A549 (cell line): ENCODE results near the gene RUNX2. TPM values are rescaled to one million over a fixed set of nuclear protein-coding genes. Genes with fewer than 3 reads are reported as not detected.

Experiments used
- ATAC-seq, 2 experiments: fragments of 200-7000 bp in 1 of 2; fragments of >200 bp in 1 of 2; cut with Nextera tagmentation in 1 of 2; cut with Tn5 transposase in 1 of 2; 3 replicates each; pipeline versions ENCODE4 v1.8.0 to v1.9.1; 2018 to 2020; ENCODE audit warnings: mild to moderate bottlenecking in 1 of 2, moderate library complexity in 1 of 2
- CTCF ChIA-PET: fragments of 300-600 bp; sonication (Branson Sonifier 250); formaldehyde crosslinking; extraction: SDS; loops from one replicate; lab custom pipeline; 2021; ENCODE audit warnings: antibody characterized with exemption, inconsistent platforms; lab: Yijun Ruan, JAX
- POLR2A ChIA-PET: fragments of 350-600 bp; formaldehyde crosslinking; extraction: SDS; loops from one replicate; lab custom pipeline; 2021; ENCODE audit warnings: antibody characterized with exemption, inconsistent platforms; lab: Yijun Ruan, JAX
- DNase-seq, 2 experiments: peaks; one replicate each; pipeline versions ENCODE4 v3.0.0 to v3.0.0-alpha.2; 2011 to 2016; ENCODE audit warnings: low read depth in 1 of 2, low spot score in 1 of 2
- FAIRE-seq: peaks from 2 replicates; lab custom pipeline; 2011; peaks lifted over from hg19 to GRCh38; lab: Jason Lieb, UNC
- H3K27ac ChIP-seq, 2 experiments: fragments of >200 bp; sonication (Bioruptor Twin); formaldehyde crosslinking; 3 replicates each; pipeline ENCODE4 v1.5.1; 2016 to 2017
- H3K4me1 ChIP-seq: fragments of >200 bp; sonication (Bioruptor Twin); formaldehyde crosslinking; 3 replicates; pipeline ENCODE4 v1.6.1; 2016
- H3K4me2 ChIP-seq: fragments of >200 bp; sonication (Bioruptor Twin); formaldehyde crosslinking; 3 replicates; pipeline ENCODE4 v1.6.1; 2016
- H3K4me3 ChIP-seq: fragments of >200 bp; sonication (Bioruptor Twin); formaldehyde crosslinking; 3 replicates; pipeline ENCODE4 v1.5.1; 2016
- H3K9me3 ChIP-seq: fragments of >200 bp; sonication (Bioruptor Twin); formaldehyde crosslinking; 3 replicates; pipeline ENCODE4 v1.6.1; 2016
- ATOH8 ChIP-seq: fragments of 250-450 bp; sonication (Bioruptor Pico); IDR thresholded peaks from 2 replicates; pipeline ENCODE4 v1.5.0; 2020; ENCODE audit warnings: low read depth, mild to moderate bottlenecking, moderate library complexity
- BHLHE40 ChIP-seq: IDR thresholded peaks from 2 replicates; pipeline ENCODE4 v1.6.1; 2012; ENCODE audit warnings: low read depth, low read length, inconsistent platforms
- CTCF ChIP-seq: fragments of >200 bp; sonication (Bioruptor Twin); formaldehyde crosslinking; IDR thresholded peaks from 3 replicates; pipeline ENCODE4 v1.5.1; 2016
- ELK1 ChIP-seq: fragments of 150-350 bp; IDR thresholded peaks from 2 replicates; pipeline ENCODE4 v1.6.1; 2014; ENCODE audit warnings: low read depth, mild to moderate bottlenecking, low read length
- EP300 ChIP-seq, 2 experiments: fragments of >200 bp; sonication (Bioruptor Twin); formaldehyde crosslinking; IDR thresholded peaks; 2 replicates in 1 of 2; 3 replicates in 1 of 2; pipeline ENCODE4 v1.6.1; 2016 to 2017
- ESRRA ChIP-seq: fragments of 150-350 bp; IDR thresholded peaks from 2 replicates; pipeline ENCODE4 v1.6.1; 2014; ENCODE audit warnings: mild to moderate bottlenecking, low read length, borderline replicate concordance
- FOSL2 ChIP-seq, 2 experiments: fragments of 450-650 bp in 1 of 2; fragments of >200 bp in 1 of 2; sonication (Bioruptor Twin) in 1 of 2; formaldehyde crosslinking; IDR thresholded peaks; 2 replicates each; pipeline versions ENCODE4 v1.5.0 to v1.6.1; 2016 to 2020; ENCODE audit warnings: mild to moderate bottlenecking in 1 of 2, moderate library complexity in 1 of 2
- HDAC2 ChIP-seq: fragments of 200-600 bp; sonication (generic); IDR thresholded peaks from 2 replicates; pipeline ENCODE4 v1.6.1; 2016
- HMGXB4 ChIP-seq: fragments of 250-450 bp; sonication (Bioruptor Pico); IDR thresholded peaks from 2 replicates; pipeline ENCODE4 v1.5.0; 2021; ENCODE audit warnings: mild to moderate bottlenecking, moderate library complexity, borderline replicate concordance
- HOXB13 ChIP-seq: fragments of 250-450 bp; sonication (Bioruptor Pico); IDR thresholded peaks from 2 replicates; pipeline ENCODE4 v1.5.0; 2020; ENCODE audit warnings: low read depth, mild to moderate bottlenecking, moderate library complexity
- JUN ChIP-seq, 2 experiments: fragments of >200 bp; sonication (Bioruptor Twin); formaldehyde crosslinking; IDR thresholded peaks; 2 replicates in 1 of 2; 3 replicates in 1 of 2; pipeline ENCODE4 v1.6.1; 2016 to 2017
- KDM1A ChIP-seq: fragments of 200-600 bp; sonication (generic); IDR thresholded peaks from 2 replicates; pipeline ENCODE4 v1.6.1; 2016; ENCODE audit warnings: low read depth, mild to moderate bottlenecking
- POLR2A ChIP-seq: IDR thresholded peaks from 2 replicates; pipeline ENCODE4 v1.6.1; 2012; ENCODE audit warnings: mild to moderate bottlenecking, low read length
- SREBF2 ChIP-seq: fragments of 450-650 bp; IDR thresholded peaks from 2 replicates; pipeline ENCODE4 v1.6.1; 2014; ENCODE audit warnings: mild to moderate bottlenecking, moderate library complexity
- ZC3H11A ChIP-seq: fragments of 450-650 bp; IDR thresholded peaks from 2 replicates; pipeline ENCODE4 v1.6.1; 2014; ENCODE audit warnings: antibody characterized with exemption, mild to moderate bottlenecking
- ZFP36 ChIP-seq: fragments of 450-650 bp; IDR thresholded peaks from 2 replicates; pipeline ENCODE4 v1.6.1; 2014; ENCODE audit warnings: borderline replicate concordance; ENCODE audit not compliant: partially characterized antibody
- ZNF302 ChIP-seq: fragments of 250-450 bp; sonication (Bioruptor Pico); IDR thresholded peaks from 2 replicates; pipeline ENCODE4 v1.9.0; 2021; ENCODE audit warnings: inconsistent platforms, mild to moderate bottlenecking, moderate library complexity
- ZSCAN20 ChIP-seq: fragments of 250-450 bp; sonication (Bioruptor Pico); IDR thresholded peaks from 2 replicates; pipeline ENCODE4 v1.8.0; 2022; ENCODE audit warnings: mild to moderate bottlenecking, moderate library complexity
- WGBS: methylation state at CpG from one replicate; pipeline ENCODE4 v1.1.6; 2017; ENCODE audit errors: missing lambda C conversion rate; 5-methylcytosine and 5-hydroxymethylcytosine counted together
- polyA plus RNA-seq, 4 experiments: library from polyadenylated mRNA; depleted of rRNA in 3 of 4; stranded (reverse); fragments of >200 nt; fragmentation: RNase III in 1 of 4; extraction: RNeasy Plus Mini Kit Qiagen cat#74134 plus additional on column Dnase treatment in 1 of 4; gene quantifications; 2 replicates in 3 of 4; 3 replicates in 1 of 4; pipeline ENCODE4 v1.2.3, GENCODE V29; 2011 to 2017
- TF ChIP-seq, protein P1 (sequence below): fragments of 450-650 bp; IDR thresholded peaks from 2 replicates; pipeline ENCODE4 v1.6.1; 2014; ENCODE audit warnings: antibody characterized with exemption
- TF ChIP-seq, protein P2 (sequence below): fragments of >200 bp; sonication (Bioruptor Twin); formaldehyde crosslinking; IDR thresholded peaks from 2 replicates; pipeline ENCODE4 v1.6.1; 2016

The RUNX2 gene
- polyA plus RNA-seq, 2 of the 4 experiments (the other 2 are of a cell fraction): 0.13 to 0.83 TPM

GRCh38 chr6:45637611-45638257, 309.6 kb downstream of the RUNX2 start:
- DNase-seq (no peak), FAIRE-seq (no peak), ATAC-seq (no peak)
- CTCF ChIA-PET: interaction anchor here (1.2 kb wide), 1 partner anchor 20 kb away, joined by 3 read pairs; no protein-coding TSS in a partner anchor
- POLR2A ChIA-PET: no interaction called here
- no peak for TF ChIP-seq ZSCAN20 (CRISPR knock-in tag)
- TF ChIP-seq EP300 (IDR thresholded peaks at IDR 0.05): no peak
- no peak for TF ChIP-seq ESRRA
- no peak for TF ChIP-seq ZNF302 (CRISPR knock-in tag)
- TF ChIP-seq HOXB13: no peak
- no peak for TF ChIP-seq FOSL2 (IDR thresholded peaks at IDR 0.05)
- TF ChIP-seq FOSL2 (CRISPR knock-in tag; IDR thresholded peaks at IDR 0.05): no peak
- H3K9me3 ChIP-seq: no peaks in the 10 kb centered on the region
- no peak overlapping the region for H3K4me2 ChIP-seq
- H3K4me1 ChIP-seq: no peaks in the 10 kb centered on the region
- H3K27ac ChIP-seq: no peak overlapping the region
- no peak overlapping the region for H3K4me3 ChIP-seq
- WGBS: 55% methylated on average over 7 of the region's 7 CpGs

- POLR2A ChIA-PET: no interaction called here
- FAIRE-seq (no peak), DNase-seq (no peak), ATAC-seq (no peak)
- H3K9me3 ChIP-seq: no peaks in the 10 kb centered on the region
- no peak overlapping the region for H3K4me2 ChIP-seq
- H3K4me1 ChIP-seq: no peaks in the 10 kb centered on the region
- WGBS: 51% methylated on average over 2 of the region's 2 CpGs
- H3K4me3 ChIP-seq: no peak overlapping the region
- H3K27ac ChIP-seq: no peak overlapping the region
- no peak for TF ChIP-seq KDM1A
- TF ChIP-seq BHLHE40: no peak
- TF ChIP-seq HDAC2: no peak
- TF ChIP-seq ELK1: no peak
- no peak for TF ChIP-seq ZFP36
- no peak for TF ChIP-seq JUN (IDR thresholded peaks at IDR 0.05)
- CTCF ChIA-PET: interaction anchor here (1.4 kb wide), 1 partner anchor 75 kb away, joined by 4 read pairs; no protein-coding TSS in a partner anchor
Measured at GRCh38 chr6:45640081-45640491, 312.0 kb downstream of the RUNX2 start.

GRCh38 chr6:45640811-45641210, 312.7 kb downstream of the RUNX2 start:
- ChIA-PET CTCF (no interaction called here), POLR2A (no interaction called here)
- Histone ChIP-seq H3K9me3 (no peaks in the 10 kb centered on the region), H3K4me1 (no peaks in the 10 kb centered on the region), H3K4me3 (no peak overlapping the region), H3K4me2 (no peak overlapping the region), H3K27ac (no peak overlapping the region)
- WGBS: 86% methylated on average over 7 of the region's 13 CpGs
- FAIRE-seq: no peak
- TF ChIP-seq ZSCAN20 (CRISPR knock-in tag): no peak
- DNase-seq: no peak
- ATAC-seq: no peak

GRCh38 chr6:45642331-45643125, 314.4 kb downstream of the RUNX2 start:
- Histone ChIP-seq H3K9me3 (no peaks in the 10 kb centered on the region), H3K4me3 (no peak overlapping the region), H3K4me1 (no peaks in the 10 kb centered on the region), H3K4me2 (no peak overlapping the region), H3K27ac (no peak overlapping the region)
- no peak for DNase-seq
- CTCF ChIA-PET: interaction anchor here (0.7 kb wide), 1 partner anchor 556 kb away, joined by 3 read pairs; no protein-coding TSS in a partner anchor
- ATAC-seq: no peak
- 73% methylated on average over 10 of the region's 20 CpGs for WGBS
- no peak for FAIRE-seq
- POLR2A ChIA-PET: no interaction called here
- TF ChIP-seq HMGXB4 (CRISPR knock-in tag) (no peak), POLR2A (no peak), ZC3H11A (no peak), CTCF (no peak), JUN (IDR thresholded peaks at IDR 0.05) (no peak), SREBF2 (no peak), BHLHE40 (no peak), ATOH8 (CRISPR knock-in tag) (no peak)
- TF ChIP-seq, protein P1, sequence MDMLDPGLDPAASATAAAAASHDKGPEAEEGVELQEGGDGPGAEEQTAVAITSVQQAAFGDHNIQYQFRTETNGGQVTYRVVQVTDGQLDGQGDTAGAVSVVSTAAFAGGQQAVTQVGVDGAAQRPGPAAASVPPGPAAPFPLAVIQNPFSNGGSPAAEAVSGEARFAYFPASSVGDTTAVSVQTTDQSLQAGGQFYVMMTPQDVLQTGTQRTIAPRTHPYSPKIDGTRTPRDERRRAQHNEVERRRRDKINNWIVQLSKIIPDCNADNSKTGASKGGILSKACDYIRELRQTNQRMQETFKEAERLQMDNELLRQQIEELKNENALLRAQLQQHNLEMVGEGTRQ: no peak
- TF ChIP-seq, protein P2, sequence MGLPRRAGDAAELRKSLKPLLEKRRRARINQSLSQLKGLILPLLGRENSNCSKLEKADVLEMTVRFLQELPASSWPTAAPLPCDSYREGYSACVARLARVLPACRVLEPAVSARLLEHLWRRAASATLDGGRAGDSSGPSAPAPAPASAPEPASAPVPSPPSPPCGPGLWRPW: no peak
